Hematopoietic multipotent progenitor cell treated with erythropoietin and hydrocortisone succinate and interleukin-3 and kit ligand, for 8 days (in vitro differentiated cells): ENCODE results near the gene NCAPG2.
A peak's percentile ranks its signal among the peaks of the same experiment; 100 is the strongest.

Experiments used
- DNase-seq: peaks from one replicate; pipeline ENCODE4 v3.0.0-alpha.2; 2015

Gene NCAPG2

DNA sequence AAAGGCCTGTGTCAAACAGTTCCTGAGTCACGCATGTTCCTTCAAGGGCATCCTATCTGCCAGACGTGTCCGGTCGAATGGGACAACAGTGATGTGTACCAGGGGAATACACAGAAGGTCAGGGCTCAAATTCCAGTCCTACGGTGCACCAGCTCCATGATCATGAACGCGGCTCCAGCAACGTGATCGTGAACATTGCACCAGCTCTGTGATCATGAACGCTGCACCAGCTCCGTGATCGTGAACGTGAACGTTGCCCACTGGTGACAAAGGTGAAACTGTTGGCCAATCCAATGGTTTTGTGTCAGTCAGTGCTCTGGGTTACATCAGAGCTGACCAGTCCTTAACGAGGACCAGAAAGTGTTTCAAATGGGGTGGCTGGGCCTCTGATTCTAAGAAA is 112.7 kb downstream of the NCAPG2 start:
- no peak for DNase-seq

- DNase-seq = no peak
Observed at GRCh38 chr7:158590181-158590530, 114.4 kb downstream of the NCAPG2 start.

GRCh38 chr7:158589653-158590052 is 115.0 kb downstream of the NCAPG2 start:
- DNase-seq = no peak

- DNase-seq = no peak
Observed at GRCh38 chr7:158588878-158589442, 115.6 kb downstream of the NCAPG2 start.

DNA sequence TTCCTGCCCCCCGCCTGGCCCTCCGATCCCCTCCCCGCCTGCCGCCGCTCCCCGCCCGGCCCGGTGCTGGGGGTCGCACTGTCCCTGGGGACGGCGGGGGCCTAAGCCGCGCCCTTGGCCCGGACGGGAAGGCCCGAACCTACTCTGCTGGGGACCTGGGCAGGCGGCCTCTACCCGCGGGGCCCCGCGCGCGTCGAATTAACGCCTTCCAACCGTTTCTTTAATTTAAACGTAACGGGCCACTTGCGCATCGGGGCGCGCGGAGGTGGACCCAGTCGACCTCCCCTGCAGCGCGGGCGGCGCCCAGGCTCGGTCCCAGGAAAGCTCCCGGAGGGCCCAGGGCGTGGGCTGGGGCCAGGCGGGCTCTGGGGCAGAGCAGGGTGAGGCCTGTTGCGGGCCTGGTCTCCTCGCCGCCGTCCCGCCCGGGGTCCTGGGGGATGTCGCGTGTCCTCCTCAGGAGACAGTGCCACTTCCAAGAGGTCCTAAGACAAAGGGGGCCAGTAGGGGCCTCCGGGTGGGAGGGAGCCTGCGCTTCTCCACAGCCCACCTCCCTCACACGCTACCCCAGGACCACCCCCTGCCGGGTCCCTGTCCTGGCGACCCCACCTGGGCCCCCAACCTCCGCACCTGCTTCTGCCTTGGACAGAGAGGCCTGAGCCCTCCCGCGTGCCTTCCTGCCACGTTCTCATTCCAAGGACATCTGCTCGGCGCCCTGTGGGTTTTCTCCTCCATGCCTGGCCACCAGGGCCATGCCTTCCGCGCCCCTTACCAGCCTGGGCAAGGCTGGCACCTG is 116.3 kb downstream of the NCAPG2 start:
- no peak for DNase-seq

DNA sequence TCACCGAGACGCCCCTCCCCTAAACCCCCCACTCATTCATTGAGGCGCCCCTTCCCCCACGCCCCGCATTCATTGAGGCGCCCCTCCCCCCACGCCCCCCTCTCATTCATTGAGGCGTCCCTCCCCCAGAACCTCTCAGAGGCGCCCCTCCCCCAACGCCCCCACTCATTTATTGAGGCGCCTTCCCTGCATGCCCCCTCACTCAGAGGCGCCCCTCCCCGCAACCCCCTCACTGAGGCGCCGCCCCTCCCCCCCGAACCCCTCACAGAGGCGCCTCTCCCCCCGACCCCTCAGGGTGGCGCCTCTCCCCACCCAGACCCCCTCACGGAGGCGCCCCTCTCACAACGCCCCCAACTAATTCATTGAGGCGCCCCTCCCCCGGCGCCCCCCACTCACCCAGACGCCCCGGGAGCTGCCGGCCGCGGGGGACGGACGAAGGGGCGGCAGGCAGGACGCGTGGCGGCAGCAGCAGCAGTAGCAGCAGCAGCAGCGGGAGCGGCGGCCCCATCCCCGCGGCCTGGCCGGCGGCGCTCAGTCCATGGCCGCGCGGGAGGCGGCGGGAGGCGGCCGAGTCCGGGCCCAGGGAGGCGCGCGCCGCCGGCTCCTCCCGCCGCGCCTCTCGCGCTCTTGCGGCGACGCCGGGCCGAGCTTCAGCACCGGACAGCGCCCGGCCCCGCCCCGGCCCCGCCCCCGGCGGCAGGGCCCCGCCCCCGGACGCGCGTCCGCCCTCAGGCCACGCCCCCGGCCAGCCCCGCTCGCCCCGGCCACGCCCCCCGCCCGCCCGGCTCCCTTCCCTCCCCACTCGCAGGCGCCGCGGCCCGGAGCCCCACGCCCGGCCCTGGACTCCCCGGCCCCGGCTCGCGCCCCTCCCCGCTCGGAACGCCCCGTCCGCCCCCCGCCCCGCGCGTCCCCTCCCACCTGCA is 117.2 kb downstream of the NCAPG2 start, which contains the start of gene PTPRN2:
PTPRN2 (minus strand) TSS at position 662 of the 923 bp plus-strand sequence.
- DNase-seq = peak; percentile 55

DNA sequence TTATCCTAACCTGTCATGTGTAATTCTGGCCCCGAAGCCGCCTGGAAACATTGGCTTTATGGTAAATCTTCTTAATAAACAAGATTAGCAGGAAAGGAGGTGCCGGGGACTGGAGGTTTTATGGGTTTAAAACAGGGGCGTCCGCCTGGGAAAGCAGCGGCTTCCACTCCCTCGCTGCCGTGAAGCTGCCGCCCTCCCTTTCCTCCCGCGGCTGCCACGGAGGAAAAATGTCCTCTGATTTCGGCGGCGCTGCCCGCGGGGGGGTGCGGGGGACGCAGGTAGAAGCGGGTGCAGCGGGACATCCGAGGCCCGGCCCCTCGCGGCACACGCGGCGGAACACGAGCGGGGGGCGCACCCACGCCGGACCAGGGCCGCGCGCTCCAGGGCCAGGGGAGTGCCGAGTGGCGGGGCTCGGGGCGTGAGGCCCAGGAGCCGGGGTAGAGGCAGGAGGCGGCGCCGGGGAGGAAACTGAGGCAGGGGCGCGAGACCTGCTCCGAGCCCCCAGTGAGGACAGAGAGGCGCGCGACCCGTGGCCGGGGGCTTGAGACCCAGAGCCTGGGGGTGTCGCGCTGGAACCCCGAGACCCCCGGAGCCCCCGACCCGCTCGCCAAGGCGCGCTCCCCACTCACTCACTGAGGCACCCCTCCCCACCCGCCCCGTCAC is 118.0 kb downstream of the NCAPG2 start:
- DNase-seq = no peak

GRCh38 chr7:158585721-158586498 is 118.7 kb downstream of the NCAPG2 start:
- DNase-seq = no peak

DNA sequence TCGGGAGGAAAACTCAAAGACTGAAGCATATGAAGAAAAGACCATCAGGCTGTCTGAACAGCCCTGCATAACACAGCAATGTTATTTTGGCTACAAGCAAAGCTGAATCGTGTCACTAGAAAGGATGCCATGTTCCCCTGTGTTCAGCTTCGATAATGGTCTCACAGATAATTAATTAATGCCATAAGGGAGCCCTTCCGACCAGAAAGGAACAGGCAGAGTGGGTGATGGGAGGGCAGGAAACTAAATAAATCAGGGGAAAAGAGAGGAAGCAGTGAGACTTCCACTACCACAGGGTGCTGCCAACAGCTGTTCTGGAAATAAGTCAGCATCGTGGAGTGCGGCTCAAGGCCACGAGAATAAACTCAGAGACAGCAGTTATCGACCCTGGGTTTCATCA is 120.2 kb downstream of the NCAPG2 start:
- DNase-seq = no peak

DNA sequence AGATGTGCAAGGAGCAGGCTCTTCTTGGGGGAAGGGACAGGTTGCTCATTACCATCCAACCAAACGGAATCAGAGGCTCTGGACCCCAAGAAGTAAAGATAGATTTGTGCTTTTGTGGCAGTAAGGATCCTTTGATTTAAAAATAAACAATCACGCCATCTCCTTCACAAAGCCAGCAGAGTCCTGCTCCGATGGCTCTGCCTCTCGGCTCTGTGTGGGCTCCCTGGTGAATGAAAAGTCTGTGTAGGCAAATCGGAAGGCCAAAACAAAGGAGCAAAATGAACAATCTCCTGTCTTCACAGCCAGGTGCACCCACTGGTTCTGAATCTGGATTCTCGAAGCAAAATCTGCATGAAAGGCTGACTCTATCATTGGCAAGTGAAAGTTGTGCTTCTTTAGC is 120.8 kb downstream of the NCAPG2 start:
- DNase-seq = no peak

- DNase-seq = no peak
Observed at GRCh38 chr7:158583143-158583542, 121.5 kb downstream of the NCAPG2 start.

DNA sequence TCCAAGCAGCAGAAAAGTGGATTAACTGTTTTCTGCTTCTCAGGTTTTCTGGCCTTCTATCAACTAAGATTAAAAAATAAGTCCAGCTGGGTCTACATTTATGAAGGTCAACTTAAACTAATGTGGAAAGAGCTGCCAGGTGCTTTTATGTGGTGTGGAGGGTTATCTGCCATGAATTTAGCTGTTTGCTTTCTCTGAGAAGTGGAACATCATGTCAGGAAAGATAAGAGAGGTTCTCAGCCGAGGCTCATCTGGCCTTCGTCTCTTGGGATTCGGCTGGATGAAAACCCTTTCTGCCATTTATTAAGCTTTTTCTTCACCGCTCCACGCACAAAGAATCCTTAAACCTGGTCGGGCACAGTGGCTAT is 122.5 kb downstream of the NCAPG2 start:
- DNase-seq = no peak

- no peak for DNase-seq
Observed at GRCh38 chr7:158581440-158582088, 123.0 kb downstream of the NCAPG2 start.
